ENCODE measurements around the gene DNMT3B. TPM values are rescaled to one million over a fixed set of nuclear protein-coding genes. Genes with fewer than 3 reads are reported as not detected.

DNMT3B gene
- polyA plus RNA-seq, 1 donor (not counting 4 experiments of a cell fraction or from before 2014, with no cell fraction given): 1.1 TPM

DNA sequence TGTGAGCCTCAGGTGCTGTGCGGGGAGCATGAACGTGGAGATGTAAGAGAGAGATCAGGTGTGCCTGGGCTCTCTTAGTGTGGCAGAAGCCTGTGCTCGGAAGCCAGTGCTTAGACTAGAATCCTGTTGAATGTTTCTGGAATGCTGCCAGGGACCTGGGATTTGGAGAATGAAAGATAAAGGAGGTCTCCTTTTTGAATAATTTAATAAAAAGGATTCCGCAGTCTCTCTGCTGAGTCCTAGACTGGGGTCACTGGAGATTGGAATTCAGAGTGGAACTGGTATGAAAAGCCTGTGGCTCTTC, 77.7 kb downstream of the DNMT3B start:
- Histone ChIP-seq H3K4me1 (ENCODE audit: control insufficient read depth, extremely low read depth, insufficient read depth, low read length) (no peaks in the 10 kb centered on the region), H3K9ac (ENCODE audit: control insufficient read depth, extremely low read depth, insufficient read depth, low read length) (no peak overlapping the region), H3K36me3 (ENCODE audit: control insufficient read depth in 2 of 2, extremely low read depth in 1 of 2, insufficient read depth in 2 of 2, low read length in 2 of 2) (peaks cover 15 to 21% of the 10 kb centered on the region in 2 experiments), H3K4me3 (ENCODE audit: control insufficient read depth in 2 of 3, extremely low read depth in 1 of 3, insufficient read depth in 2 of 3, low read depth in 1 of 3, low read length in 3 of 3) (no peak overlapping the region), H3K9me3 (ENCODE audit: control insufficient read depth, low read depth, low read length) (no peaks in the 10 kb centered on the region), H3K9me1 (ENCODE audit: control insufficient read depth, extremely low read depth, insufficient read depth, low read length) (no peaks in the 10 kb centered on the region), H3K4me2 (ENCODE audit: control insufficient read depth, extremely low read depth, insufficient read depth, low read depth, low read length) (no peak overlapping the region), H4K20me1 (ENCODE audit: control insufficient read depth, extremely low read depth, insufficient read depth, low read length) (peaks cover 6% of the 10 kb centered on the region), H2AFZ (ENCODE audit: control insufficient read depth, low read length) (no peak overlapping the region), H3K27ac (ENCODE audit: control insufficient read depth, insufficient read depth, low read length) (no peak overlapping the region), H3K79me2 (ENCODE audit: control insufficient read depth, insufficient read depth, low read length) (peaks cover 52% of the 10 kb centered on the region), H3K27me3 (ENCODE audit: control insufficient read depth, extremely low read depth, insufficient read depth, low read length) (no peaks in the 10 kb centered on the region)
- dilution Hi-C loops (cut with MboI; ENCODE audit: extremely low pct_ligation_motif_present, low sequenced_read_pairs): no loop called here
- TF ChIP-seq, protein P1, sequence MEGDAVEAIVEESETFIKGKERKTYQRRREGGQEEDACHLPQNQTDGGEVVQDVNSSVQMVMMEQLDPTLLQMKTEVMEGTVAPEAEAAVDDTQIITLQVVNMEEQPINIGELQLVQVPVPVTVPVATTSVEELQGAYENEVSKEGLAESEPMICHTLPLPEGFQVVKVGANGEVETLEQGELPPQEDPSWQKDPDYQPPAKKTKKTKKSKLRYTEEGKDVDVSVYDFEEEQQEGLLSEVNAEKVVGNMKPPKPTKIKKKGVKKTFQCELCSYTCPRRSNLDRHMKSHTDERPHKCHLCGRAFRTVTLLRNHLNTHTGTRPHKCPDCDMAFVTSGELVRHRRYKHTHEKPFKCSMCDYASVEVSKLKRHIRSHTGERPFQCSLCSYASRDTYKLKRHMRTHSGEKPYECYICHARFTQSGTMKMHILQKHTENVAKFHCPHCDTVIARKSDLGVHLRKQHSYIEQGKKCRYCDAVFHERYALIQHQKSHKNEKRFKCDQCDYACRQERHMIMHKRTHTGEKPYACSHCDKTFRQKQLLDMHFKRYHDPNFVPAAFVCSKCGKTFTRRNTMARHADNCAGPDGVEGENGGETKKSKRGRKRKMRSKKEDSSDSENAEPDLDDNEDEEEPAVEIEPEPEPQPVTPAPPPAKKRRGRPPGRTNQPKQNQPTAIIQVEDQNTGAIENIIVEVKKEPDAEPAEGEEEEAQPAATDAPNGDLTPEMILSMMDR (optimal IDR thresholded peaks at IDR 0.05 in 1 of 3, IDR thresholded peaks at IDR 0.05 in 1 of 3, conservative IDR thresholded peaks at IDR 0.05 in 1 of 3; ENCODE audit: extremely low read depth in 1 of 3, insufficient read depth in 2 of 3, low read length in 3 of 3): no peak
- TF ChIP-seq EZH2 (IDR thresholded peaks at IDR 0.05; ENCODE audit: low read length): no peak
- DNase-seq (ENCODE audit: low read depth, low spot score) (no peak), FAIRE-seq (no peak)

- Histone ChIP-seq H3K9ac (ENCODE audit: control insufficient read depth, extremely low read depth, insufficient read depth, low read length) (no peak overlapping the region), H3K27ac (ENCODE audit: control insufficient read depth, insufficient read depth, low read length) (no peak overlapping the region), H3K4me2 (ENCODE audit: control insufficient read depth, extremely low read depth, insufficient read depth, low read depth, low read length) (no peak overlapping the region), H3K9me3 (ENCODE audit: control insufficient read depth, low read depth, low read length) (no peaks in the 10 kb centered on the region), H4K20me1 (ENCODE audit: control insufficient read depth, extremely low read depth, insufficient read depth, low read length) (peaks cover 5% of the 10 kb centered on the region), H3K4me1 (ENCODE audit: control insufficient read depth, extremely low read depth, insufficient read depth, low read length) (peaks cover 7% of the 10 kb centered on the region), H3K79me2 (ENCODE audit: control insufficient read depth, insufficient read depth, low read length) (peaks cover 46% of the 10 kb centered on the region), H3K27me3 (ENCODE audit: control insufficient read depth, extremely low read depth, insufficient read depth, low read length) (no peaks in the 10 kb centered on the region), H3K4me3 (ENCODE audit: control insufficient read depth in 2 of 3, extremely low read depth in 1 of 3, insufficient read depth in 2 of 3, low read depth in 1 of 3, low read length in 3 of 3) (no peak overlapping the region), H2AFZ (ENCODE audit: control insufficient read depth, low read length) (no peak overlapping the region), H3K9me1 (ENCODE audit: control insufficient read depth, extremely low read depth, insufficient read depth, low read length) (no peaks in the 10 kb centered on the region), H3K36me3 (ENCODE audit: control insufficient read depth in 2 of 2, extremely low read depth in 1 of 2, insufficient read depth in 2 of 2, low read length in 2 of 2) (peaks cover 14 to 25% of the 10 kb centered on the region in 2 experiments)
- FAIRE-seq (no peak), DNase-seq (ENCODE audit: low read depth, low spot score) (no peak)
- dilution Hi-C loops (cut with MboI; ENCODE audit: extremely low pct_ligation_motif_present, low sequenced_read_pairs): no loop called here
- TF ChIP-seq, protein P1 (optimal IDR thresholded peaks at IDR 0.05 in 1 of 3, IDR thresholded peaks at IDR 0.05 in 1 of 3, conservative IDR thresholded peaks at IDR 0.05 in 1 of 3; ENCODE audit: extremely low read depth in 1 of 3, insufficient read depth in 2 of 3, low read length in 3 of 3): no peak
- TF ChIP-seq EZH2 (IDR thresholded peaks at IDR 0.05; ENCODE audit: low read length): no peak
Measured at GRCh38 chr20:32841174-32841573, 79.0 kb downstream of the DNMT3B start.
